SW 1271 (cell line): ENCODE data around the gene SLITRK1.
A peak's percentile ranks its signal among the peaks of the same experiment; 100 is the strongest.

ENCODE experiments used
- DNase-seq, 2 experiments: peaks; one replicate each; lab custom pipeline; 2025; lab: John Stamatoyannopoulos, UW

Gene SLITRK1

GRCh38 chr13:83881917-83882605 is at the start of gene SLITRK1:
SLITRK1 (minus strand) TSS chr13:83882474; CDS start chr13:83881507, 967 bp downstream.
- DNase-seq, result no peak

- no peak for DNase-seq
Observed at GRCh38 chr13:83929157-83929556, 46.9 kb upstream of the SLITRK1 start.

GRCh38 chr13:83919775-83920174 is 37.5 kb upstream of the SLITRK1 start:
- DNase-seq, result no peak

GRCh38 chr13:83914368-83914767 is 32.1 kb upstream of the SLITRK1 start:
- no peak for DNase-seq

GRCh38 chr13:83907196-83907989 is 25.1 kb upstream of the SLITRK1 start:
- DNase-seq, result no peak

GRCh38 chr13:83906240-83906820 is 24.1 kb upstream of the SLITRK1 start:
- DNase-seq, result no peak

GRCh38 chr13:83905641-83906040 is 23.4 kb upstream of the SLITRK1 start:
- DNase-seq, result no peak

GRCh38 chr13:83895994-83896580 is 13.8 kb upstream of the SLITRK1 start:
- peak; percentile 24 to 26 for DNase-seq

- no peak for DNase-seq
Observed at GRCh38 chr13:83890358-83890757, 8.1 kb upstream of the SLITRK1 start.

GRCh38 chr13:83884141-83884540 is 1.9 kb upstream of the SLITRK1 start:
- no peak for DNase-seq

GRCh38 chr13:83883061-83883523 is 818 bp upstream of the SLITRK1 start:
- DNase-seq, result no peak

- DNase-seq, result no peak
Observed at GRCh38 chr13:83882606-83882959, 309 bp upstream of the SLITRK1 start.

- no peak for DNase-seq
Observed at GRCh38 chr13:83881140-83881684, 1.1 kb downstream of the SLITRK1 start.

GRCh38 chr13:83880275-83881139 is 1.8 kb downstream of the SLITRK1 start:
- no peak for DNase-seq

GRCh38 chr13:83879431-83880171 is 2.7 kb downstream of the SLITRK1 start:
- no peak for DNase-seq

- DNase-seq, result no peak
Observed at GRCh38 chr13:83878691-83879430, 3.4 kb downstream of the SLITRK1 start.

- DNase-seq, result no peak
Observed at GRCh38 chr13:83877651-83878355, 4.5 kb downstream of the SLITRK1 start.

- DNase-seq, result no peak
Observed at GRCh38 chr13:83876546-83876945, 5.7 kb downstream of the SLITRK1 start.

GRCh38 chr13:83867708-83868107 is 14.6 kb downstream of the SLITRK1 start:
- DNase-seq, result no peak
